CD4-positive, alpha-beta T cell treated with Interleukin-17A for 1 hour (primary cell): ENCODE results near the gene SEC14L6.

Source experiments
- DNase-seq: peaks from one replicate; pipeline ENCODE4 v3.0.0-alpha.2; 2020

The SEC14L6 gene

GRCh38 chr22:30531651-30532608 is 14.6 kb downstream of the SEC14L6 start:
- DNase-seq, result no peak

- DNase-seq, result no peak
Measured at GRCh38 chr22:30526656-30527055, 19.9 kb downstream of the SEC14L6 start.

DNA sequence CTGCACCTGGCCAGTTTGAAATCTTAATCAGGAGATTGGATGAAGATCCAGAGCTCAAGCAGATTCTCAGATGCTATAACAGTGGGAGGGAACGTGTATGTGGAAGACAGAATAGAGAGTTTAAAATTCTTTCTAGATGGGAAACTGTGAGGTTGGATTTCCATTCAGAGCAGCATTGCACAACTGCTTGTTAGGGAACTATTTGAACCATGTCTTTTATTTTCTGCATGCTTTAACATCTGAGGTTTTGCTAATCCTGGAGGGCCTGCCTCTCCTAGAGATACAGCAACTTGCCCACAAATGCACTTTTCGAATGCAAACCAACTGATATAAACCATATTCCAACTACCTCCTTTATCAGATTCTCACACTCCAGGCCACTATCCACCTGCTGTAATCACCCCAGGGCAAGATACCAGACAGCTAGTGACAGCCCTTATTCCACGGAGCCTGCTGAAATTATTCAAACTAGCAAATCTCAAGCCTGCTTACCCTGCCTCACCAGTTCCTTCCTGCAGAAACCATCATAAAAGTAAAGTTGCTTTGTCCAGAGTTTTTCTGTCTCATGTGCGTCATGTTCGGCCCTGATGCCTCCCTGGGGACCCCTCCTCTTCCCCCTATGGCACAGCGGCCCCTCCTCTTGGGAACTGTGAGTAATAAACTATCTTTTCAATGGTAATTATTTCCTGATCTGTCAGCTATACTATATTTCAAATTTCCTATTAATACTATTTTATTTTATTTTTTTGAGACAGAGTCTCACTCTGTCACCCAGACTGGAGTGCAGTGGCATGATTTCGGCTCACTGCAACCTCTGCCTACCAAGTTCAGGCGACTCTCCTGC is 22.7 kb downstream of the SEC14L6 start:
- no peak for DNase-seq

GRCh38 chr22:30521368-30522156 is 25.0 kb downstream of the SEC14L6 start:
- DNase-seq, result no peak

- no peak for DNase-seq
Measured at GRCh38 chr22:30519842-30520425, 26.6 kb downstream of the SEC14L6 start.

- DNase-seq, result no peak
Measured at GRCh38 chr22:30516731-30517130, 29.8 kb downstream of the SEC14L6 start.

GRCh38 chr22:30516273-30516672 is 30.3 kb downstream of the SEC14L6 start:
- DNase-seq, result no peak

GRCh38 chr22:30514252-30514651 is 32.3 kb downstream of the SEC14L6 start:
- no peak for DNase-seq

DNA sequence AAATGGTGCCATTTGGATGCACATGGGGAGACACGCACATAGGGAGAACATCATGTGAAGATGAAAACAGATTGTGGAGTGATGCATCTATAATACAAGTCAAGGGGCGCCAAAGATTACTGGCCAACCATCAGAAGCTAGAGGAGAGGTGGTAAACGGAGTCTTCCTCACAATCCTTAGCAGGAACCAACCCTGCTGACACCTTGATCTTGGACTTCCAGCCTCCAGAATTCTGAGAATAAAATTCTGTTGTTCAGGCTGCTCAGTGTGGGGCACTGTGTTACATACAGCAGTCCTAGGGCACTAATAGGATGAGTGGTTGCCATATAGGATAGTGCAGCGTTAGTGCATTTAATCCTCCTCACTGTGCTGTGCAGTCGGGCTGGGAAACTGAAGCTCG is 33.1 kb downstream of the SEC14L6 start:
- no peak for DNase-seq

DNA sequence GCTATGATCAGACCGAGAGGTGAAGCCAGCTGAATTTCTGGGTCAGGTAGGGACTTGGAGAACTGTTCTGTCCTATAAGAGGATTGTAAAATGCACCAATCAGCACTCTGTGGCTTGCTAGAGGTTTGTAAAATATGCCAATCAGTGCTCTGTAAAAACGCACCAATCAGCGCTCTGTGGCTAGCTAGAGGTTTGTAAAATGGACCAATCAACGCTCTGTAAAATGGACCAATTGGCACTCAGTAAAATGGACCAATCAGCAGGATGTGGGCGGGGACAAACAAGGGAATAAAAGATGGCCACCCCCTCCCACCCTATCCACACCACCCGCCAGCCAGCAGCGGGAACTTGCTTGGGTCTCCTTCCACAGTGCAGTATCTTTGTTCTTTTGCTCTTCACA is 34.6 kb downstream of the SEC14L6 start:
- no peak for DNase-seq

DNA sequence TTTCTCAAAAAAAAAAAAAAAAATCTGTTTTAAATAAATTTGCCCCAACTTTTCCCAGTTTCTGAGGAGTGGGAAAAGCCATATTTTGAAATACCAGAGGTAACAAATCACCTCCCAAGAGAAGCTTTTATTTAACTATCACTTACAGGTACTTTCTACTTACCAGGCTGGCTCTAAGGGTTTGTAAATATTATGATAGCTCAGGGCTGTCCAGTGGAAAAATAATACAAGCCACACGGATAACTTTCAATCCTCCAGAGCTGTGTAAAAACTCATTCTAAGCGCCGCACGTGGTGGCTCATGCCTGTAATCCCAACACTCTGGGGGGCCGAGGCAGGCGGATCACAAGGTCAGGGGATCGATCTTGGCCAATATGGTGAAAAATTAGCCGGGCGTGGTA is 35.4 kb downstream of the SEC14L6 start:
- DNase-seq, result no peak

- DNase-seq, result no peak
Measured at GRCh38 chr22:30508216-30508615, 38.3 kb downstream of the SEC14L6 start.

GRCh38 chr22:30507670-30508069 is 38.9 kb downstream of the SEC14L6 start:
- no peak for DNase-seq

GRCh38 chr22:30506507-30506968 is 40.0 kb downstream of the SEC14L6 start:
- DNase-seq, result no peak

DNA sequence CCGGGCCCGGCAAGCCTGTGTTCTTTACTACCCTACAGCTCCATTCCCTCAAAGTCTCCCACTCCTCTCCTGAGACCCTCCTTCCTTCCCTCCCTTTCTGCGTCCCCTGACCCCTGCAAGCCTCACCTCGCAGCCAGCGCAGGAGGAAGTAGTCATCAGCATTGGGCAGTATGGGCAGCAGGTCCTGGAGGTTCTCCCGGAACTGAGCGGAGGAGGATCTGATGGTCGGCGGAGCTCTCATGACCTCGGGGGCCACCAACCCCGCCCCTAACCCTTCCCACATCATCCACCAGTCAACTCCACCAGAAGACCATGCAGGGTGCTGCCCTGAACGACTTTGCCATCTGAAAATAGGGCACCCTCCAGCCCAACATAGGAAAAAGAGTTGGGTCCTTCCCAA is 43.0 kb downstream of the SEC14L6 start:
- no peak for DNase-seq

- DNase-seq, result no peak
Measured at GRCh38 chr22:30502911-30503310, 43.6 kb downstream of the SEC14L6 start.

GRCh38 chr22:30502153-30502552 is 44.4 kb downstream of the SEC14L6 start:
- no peak for DNase-seq

DNA sequence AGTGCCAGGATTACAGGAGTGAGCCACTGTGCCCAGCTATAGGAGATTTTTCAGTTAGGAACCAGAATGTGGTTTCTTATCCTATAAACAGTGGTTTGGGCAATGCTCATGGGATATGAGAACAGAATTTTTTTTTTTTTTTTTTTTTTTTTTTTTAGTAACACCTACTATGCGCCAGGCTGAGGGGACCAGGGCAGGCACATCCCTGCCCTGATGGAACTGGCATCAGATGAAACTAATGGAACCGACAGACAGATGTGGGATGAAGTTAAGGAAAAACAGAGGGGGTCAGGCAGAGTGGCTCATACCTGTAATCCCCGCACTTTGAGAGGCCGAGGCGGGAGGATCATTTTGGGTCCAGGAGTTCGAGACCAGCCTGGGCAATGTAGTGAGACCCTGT is 45.9 kb downstream of the SEC14L6 start:
- DNase-seq, result no peak

DNA sequence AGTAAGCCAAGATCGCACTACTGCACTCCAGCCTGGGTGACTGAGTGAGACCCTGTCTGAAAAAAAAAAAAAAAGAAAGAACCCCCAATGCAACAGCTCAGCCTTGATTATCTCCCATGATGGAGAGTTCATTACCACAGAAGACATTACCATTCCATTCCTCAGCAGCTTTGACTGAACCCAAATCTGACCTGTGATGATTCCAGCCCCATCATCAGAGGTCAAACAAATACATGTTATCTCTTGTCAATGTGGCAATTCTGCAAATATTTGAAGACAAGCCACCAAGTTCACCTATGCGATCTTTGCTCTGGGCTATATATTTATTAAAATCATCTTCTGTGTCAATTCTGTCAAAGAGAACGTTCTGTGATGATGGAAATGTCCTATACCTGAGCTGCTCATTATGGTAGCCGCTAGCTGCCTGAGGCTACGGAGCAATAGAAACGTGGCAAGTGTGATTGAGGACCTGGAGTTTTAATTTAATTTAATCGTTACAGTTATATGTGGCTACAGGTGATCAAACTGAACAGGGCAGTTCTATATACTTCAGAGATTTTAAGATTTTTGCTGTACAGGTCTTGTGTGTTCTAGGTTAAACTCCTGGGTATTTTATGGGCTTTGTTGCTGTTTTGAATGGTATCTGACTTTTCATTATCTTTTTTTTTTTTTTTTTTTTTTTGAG is 48.9 kb downstream of the SEC14L6 start:
- no peak for DNase-seq

GRCh38 chr22:30495041-30495784 is 51.3 kb downstream of the SEC14L6 start:
- no peak for DNase-seq

- no peak for DNase-seq
Measured at GRCh38 chr22:30492144-30492543, 54.4 kb downstream of the SEC14L6 start.
